Measurements from ENCODE around the gene ZNF787.

The ZNF787 gene

DNA sequence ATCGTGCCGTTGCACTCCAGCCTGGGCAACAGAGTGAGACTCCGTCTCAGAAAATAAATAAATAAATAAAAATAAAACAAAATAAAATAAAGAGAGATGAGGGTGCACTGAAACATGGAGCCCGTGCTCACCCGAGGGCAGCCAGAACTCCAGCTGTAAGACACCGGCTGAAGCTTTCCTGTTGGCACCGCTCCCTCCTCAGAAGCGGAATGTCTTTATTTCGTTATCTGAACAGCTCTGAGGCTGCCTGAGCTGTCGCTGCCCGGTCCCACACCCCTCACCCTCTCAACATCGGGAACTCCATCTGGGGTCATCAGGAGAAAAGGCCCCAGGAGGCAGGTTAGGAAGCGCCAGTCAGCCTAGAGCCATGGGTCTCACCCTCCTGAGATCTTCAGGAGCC is 24.4 kb downstream of the ZNF787 start:
- Histone ChIP-seq H3K79me2 (ENCODE audit: insufficient read depth, low read length) (peaks cover 16% of the 10 kb centered on the region), H3K36me3 (ENCODE audit: insufficient read depth, low read length) (peaks cover 61% of the 10 kb centered on the region), H3K4me1 (ENCODE audit: insufficient read depth, low read length) (no peaks in the 10 kb centered on the region), H3K27ac (ENCODE audit: low read length) (no peak overlapping the region), H3K4me3 (ENCODE audit: low read depth in 1 of 2, low read length in 2 of 2) (no peak overlapping the region), H4K20me1 (ENCODE audit: insufficient read depth, low read length) (peaks cover 40% of the 10 kb centered on the region), H3K9ac (ENCODE audit: low read depth, low read length) (no peak overlapping the region), H3K9me3 (ENCODE audit: insufficient read depth, low read length, severe bottlenecking) (no peaks in the 10 kb centered on the region), H3K27me3 (ENCODE audit: insufficient read depth, low read length, poor library complexity) (no peaks in the 10 kb centered on the region), H3K4me2 (ENCODE audit: insufficient read depth, low read length) (no peak overlapping the region), H2AFZ (ENCODE audit: low read depth, low read length) (no peak overlapping the region)
- TF ChIP-seq, protein P1, sequence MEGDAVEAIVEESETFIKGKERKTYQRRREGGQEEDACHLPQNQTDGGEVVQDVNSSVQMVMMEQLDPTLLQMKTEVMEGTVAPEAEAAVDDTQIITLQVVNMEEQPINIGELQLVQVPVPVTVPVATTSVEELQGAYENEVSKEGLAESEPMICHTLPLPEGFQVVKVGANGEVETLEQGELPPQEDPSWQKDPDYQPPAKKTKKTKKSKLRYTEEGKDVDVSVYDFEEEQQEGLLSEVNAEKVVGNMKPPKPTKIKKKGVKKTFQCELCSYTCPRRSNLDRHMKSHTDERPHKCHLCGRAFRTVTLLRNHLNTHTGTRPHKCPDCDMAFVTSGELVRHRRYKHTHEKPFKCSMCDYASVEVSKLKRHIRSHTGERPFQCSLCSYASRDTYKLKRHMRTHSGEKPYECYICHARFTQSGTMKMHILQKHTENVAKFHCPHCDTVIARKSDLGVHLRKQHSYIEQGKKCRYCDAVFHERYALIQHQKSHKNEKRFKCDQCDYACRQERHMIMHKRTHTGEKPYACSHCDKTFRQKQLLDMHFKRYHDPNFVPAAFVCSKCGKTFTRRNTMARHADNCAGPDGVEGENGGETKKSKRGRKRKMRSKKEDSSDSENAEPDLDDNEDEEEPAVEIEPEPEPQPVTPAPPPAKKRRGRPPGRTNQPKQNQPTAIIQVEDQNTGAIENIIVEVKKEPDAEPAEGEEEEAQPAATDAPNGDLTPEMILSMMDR (IDR thresholded peaks at IDR 0.05; ENCODE audit: borderline replicate concordance, extremely low read depth, low read length, poor library complexity, severe bottlenecking), result no peak
- TF ChIP-seq EZH2 (IDR thresholded peaks at IDR 0.05; ENCODE audit: borderline replicate concordance, low read depth, low read length, severe bottlenecking), result no peak
- ATAC-seq (ENCODE audit: insufficient read depth, low read depth) (no peak), DNase-seq (no peak)

DNA sequence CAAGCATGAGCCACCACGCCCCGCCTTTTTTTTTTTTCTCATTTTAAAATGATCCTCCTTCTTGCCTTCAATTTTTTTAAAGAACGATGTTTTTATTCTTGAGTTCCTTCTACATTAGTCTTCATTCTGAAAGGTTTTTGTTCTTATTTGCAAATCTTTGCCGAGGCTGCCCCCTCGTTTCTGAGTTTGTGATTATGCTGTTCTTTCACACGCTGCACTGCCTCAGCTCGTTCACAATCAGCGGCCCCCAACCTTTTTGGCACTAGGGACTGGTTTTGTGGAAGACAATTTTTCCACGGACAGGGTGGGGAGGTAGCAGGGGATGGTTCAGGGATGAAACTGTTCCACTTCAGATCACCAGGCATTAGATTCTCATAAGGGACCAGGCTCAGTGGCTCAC is 26.6 kb downstream of the ZNF787 start:
- Histone ChIP-seq H3K9me3 (ENCODE audit: insufficient read depth, low read length, severe bottlenecking) (no peaks in the 10 kb centered on the region), H3K27ac (ENCODE audit: low read length) (no peak overlapping the region), H3K4me2 (ENCODE audit: insufficient read depth, low read length) (no peak overlapping the region), H3K27me3 (ENCODE audit: insufficient read depth, low read length, poor library complexity) (no peaks in the 10 kb centered on the region), H3K79me2 (ENCODE audit: insufficient read depth, low read length) (peaks cover 20% of the 10 kb centered on the region), H3K4me1 (ENCODE audit: insufficient read depth, low read length) (no peaks in the 10 kb centered on the region), H3K9ac (ENCODE audit: low read depth, low read length) (no peak overlapping the region), H3K4me3 (ENCODE audit: low read depth in 1 of 2, low read length in 2 of 2) (no peak overlapping the region), H2AFZ (ENCODE audit: low read depth, low read length) (no peak overlapping the region), H3K36me3 (ENCODE audit: insufficient read depth, low read length) (peaks cover 61% of the 10 kb centered on the region), H4K20me1 (ENCODE audit: insufficient read depth, low read length) (peaks cover 33% of the 10 kb centered on the region)
- TF ChIP-seq EZH2 (IDR thresholded peaks at IDR 0.05; ENCODE audit: borderline replicate concordance, low read depth, low read length, severe bottlenecking), result no peak
- TF ChIP-seq, protein P1 (IDR thresholded peaks at IDR 0.05; ENCODE audit: borderline replicate concordance, extremely low read depth, low read length, poor library complexity, severe bottlenecking), result no peak
- DNase-seq (no peak), ATAC-seq (ENCODE audit: insufficient read depth, low read depth) (no peak)

DNA sequence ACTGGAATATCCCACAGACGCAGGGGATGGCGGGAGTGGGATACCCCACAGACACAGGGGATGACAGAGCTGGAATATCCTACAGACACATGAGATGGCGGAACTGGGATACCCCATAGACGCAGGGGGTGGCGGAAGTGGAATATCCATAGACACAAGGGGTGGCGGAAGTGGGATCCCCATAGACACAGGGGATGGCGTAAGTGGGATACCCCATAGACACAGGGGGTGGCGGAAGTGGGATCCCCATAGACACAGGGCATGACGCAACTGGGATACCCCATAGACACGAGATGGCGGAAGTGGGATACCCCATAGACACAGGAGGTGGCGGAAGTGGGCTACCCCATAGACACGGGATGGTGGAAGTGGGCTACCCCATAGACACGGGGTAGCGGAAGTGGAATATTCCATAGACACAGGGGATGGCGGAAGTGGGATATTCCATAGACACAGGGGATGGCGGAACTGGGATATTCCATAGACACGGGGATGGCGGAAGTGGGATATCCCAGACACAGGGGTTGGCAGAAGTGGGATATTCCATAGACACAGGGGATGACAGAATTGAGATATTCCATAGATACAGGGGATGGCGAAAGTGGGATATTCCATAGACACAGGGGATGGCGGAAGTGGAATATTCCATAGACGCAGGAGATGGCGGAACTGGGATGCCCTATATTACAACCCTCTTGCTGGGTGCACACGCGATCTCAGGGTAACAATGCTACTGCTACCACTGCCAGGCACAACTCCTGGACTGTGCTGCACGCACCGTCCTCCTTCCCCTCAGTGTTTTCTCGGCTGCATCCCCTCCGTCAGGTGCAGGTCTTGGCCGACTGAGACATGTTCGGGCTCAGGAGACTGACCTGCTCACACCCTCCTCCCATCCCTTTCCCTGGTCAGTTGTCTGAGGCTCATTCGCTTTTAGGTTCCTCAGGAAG is 28.1 kb downstream of the ZNF787 start:
- H3K9ac ChIP-seq (ENCODE audit: low read depth, low read length), result no peak overlapping the region
- ATAC-seq (ENCODE audit: insufficient read depth, low read depth) (no peak), DNase-seq (no peak)
- no peaks in the 10 kb centered on the region for H3K27me3 ChIP-seq (ENCODE audit: insufficient read depth, low read length, poor library complexity)
- H4K20me1 ChIP-seq (ENCODE audit: insufficient read depth, low read length), result peaks cover 33% of the 10 kb centered on the region
- H3K4me1 ChIP-seq (ENCODE audit: insufficient read depth, low read length), result no peaks in the 10 kb centered on the region
- H3K27ac ChIP-seq (ENCODE audit: low read length), result no peak overlapping the region
- H2AFZ ChIP-seq (ENCODE audit: low read depth, low read length), result no peak overlapping the region
- peaks cover 61% of the 10 kb centered on the region for H3K36me3 ChIP-seq (ENCODE audit: insufficient read depth, low read length)
- H3K4me2 ChIP-seq (ENCODE audit: insufficient read depth, low read length), result no peak overlapping the region
- H3K9me3 ChIP-seq (ENCODE audit: insufficient read depth, low read length, severe bottlenecking), result no peaks in the 10 kb centered on the region
- TF ChIP-seq, protein P1 (IDR thresholded peaks at IDR 0.05; ENCODE audit: borderline replicate concordance, extremely low read depth, low read length, poor library complexity, severe bottlenecking), result no peak
- no peak for TF ChIP-seq EZH2 (IDR thresholded peaks at IDR 0.05; ENCODE audit: borderline replicate concordance, low read depth, low read length, severe bottlenecking)
- H3K4me3 ChIP-seq (ENCODE audit: low read depth in 1 of 2, low read length in 2 of 2), result no peak overlapping the region
- H3K79me2 ChIP-seq (ENCODE audit: insufficient read depth, low read length), result peaks cover 20% of the 10 kb centered on the region
